Stimulated activated naive CD8-positive, alpha-beta T cell treated with anti-CD3 and anti-CD28 coated beads, Interleukin-15, Interleukin-2, amounts not matched to agents 100 U/mL and 50 U/mL, for 24 hours (primary cell): ENCODE data around the gene ANKS3.
"Not testable (repeated sequence)": the region's sequence is repeated elsewhere in the genome, so short reads cannot be mapped to it uniquely, and the experiment has no call there.

Source experiments
- ATAC-seq: fragments of 150-1000 bp; cut with Tn5 transposase; one replicate; pipeline ENCODE4 v1.10.0; 2021
- DNase-seq: peaks from one replicate; pipeline ENCODE4 v3.0.0; 2021

Gene ANKS3

DNA sequence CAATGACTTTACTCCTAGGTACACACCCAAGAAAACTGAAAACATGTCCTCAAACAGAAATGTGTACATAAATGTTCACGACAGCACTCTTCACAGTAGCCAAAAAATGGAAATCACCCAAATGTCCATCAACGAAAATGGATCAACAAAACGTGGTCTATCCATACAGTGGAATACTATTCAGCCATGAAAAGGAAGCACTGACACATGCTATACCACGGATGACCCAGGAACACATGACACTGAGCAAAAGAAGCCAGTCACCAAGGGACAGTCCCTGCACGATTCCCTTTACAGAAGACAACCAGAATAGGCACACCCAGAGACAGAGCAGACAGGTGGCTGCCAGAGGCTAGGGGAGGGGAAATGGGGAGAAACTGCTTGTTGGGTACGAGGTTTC, 21.6 kb upstream of the ANKS3 start:
- ATAC-seq (no peak), DNase-seq (no peak)

- ATAC-seq (no peak), DNase-seq (no peak)
Observed at GRCh38 chr16:4754865-4755264, 20.8 kb upstream of the ANKS3 start.

GRCh38 chr16:4753227-4753626, 19.2 kb upstream of the ANKS3 start:
- DNase-seq, result no peak
- ATAC-seq, result no peak

DNA sequence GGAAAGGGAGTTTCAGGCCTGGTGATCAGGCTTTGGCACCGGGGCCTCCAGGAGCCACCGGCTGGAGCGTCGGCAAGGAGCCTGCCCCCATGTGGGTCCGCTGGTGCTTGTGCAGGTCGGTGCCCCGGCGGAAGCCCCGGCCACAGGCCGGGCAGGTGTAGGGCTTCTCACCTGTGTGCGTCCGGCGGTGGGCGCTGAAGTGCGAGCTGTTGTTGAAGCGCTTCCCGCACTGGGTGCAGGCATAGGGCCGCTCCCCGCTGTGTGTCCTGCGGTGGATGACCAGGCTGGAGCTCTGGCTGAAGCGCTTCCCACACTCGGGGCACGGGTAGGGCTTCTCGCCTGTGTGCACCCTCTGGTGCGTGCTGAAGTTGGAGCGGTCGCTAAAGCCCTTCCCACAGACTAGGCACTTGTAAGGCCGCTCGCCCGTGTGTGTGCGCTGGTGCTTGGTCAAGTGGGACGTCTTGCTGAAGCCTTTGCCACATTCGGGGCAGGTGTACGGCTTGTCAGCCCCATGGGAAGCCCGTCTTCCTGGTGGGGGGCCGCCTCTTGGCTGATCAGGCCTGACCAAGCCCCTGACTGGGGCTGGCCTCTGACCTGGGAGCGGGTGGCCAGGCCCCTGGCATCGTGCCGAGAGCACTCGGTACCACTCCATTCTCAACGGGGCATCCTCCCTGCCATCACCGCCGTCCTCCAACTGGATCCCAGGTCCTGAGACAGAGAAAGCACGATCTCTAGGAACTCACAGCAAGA, 18.5 kb upstream of the ANKS3 start:
- ATAC-seq (no peak), DNase-seq (no peak)

DNA sequence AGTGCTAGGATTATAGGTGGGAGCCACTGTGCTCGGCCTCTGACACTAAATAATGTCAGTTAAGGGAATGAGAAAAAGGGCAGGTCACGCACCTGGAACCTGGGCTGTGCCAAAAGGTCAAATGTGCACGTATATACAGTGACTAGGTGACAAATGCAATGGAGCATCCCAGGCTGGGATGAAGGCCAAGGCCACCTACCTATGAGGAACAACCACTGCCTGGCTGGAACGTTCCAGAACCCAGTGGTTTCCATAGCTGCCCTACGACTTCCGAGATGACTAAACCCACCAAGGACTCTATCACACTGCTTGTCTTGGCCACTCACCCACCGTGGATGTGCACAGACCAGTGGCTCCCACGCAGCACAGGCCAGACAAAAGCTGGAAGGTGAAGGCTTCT, 16.8 kb upstream of the ANKS3 start:
- no peak for ATAC-seq

GRCh38 chr16:4749700-4750257, 15.7 kb upstream of the ANKS3 start:
- DNase-seq, result no peak
- ATAC-seq, result no peak

More for the DNA sequence above, 16.8 kb upstream of the ANKS3 start:
- DNase-seq, result no peak

- ATAC-seq, result no peak
Observed at GRCh38 chr16:4748682-4749411, 14.8 kb upstream of the ANKS3 start.

DNA sequence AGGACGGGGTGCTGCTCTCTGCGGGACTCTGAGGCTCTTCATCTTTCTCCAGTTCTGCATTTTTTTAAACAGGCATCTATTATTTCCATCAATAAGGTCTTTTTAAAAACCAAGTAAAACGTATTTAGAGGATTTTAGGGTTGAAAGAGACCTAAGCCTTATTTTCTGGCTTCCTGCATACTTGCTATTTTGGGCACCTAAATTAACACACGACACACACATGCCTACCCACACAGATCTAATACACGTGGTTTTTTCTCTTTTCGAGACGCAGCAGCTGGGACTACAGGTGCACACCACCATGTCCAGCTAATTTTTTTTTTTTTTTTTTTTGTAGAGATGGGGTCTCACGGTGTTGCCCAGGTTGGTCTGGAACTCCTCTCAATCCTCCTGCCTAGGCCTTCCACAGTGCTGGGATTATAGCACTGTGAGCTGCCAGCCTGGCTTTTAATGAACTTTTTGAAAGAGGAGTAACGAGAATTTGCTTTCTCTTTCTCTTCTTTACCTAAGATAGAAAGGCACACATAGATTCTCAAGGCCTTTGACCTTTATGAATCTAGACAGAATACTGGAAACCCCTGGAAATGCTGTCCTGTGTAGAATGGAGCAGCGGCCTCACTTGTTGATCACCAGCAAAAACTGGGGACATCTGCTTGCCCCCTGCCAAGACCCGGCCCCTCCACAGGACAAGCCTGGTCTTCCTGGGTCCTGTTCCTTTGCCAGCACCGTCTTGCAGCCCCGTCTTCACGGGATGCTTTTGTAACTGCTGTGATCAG, 14.0 kb upstream of the ANKS3 start:
- DNase-seq (no peak), ATAC-seq (no peak)

More at GRCh38 chr16:4748682-4749411, 14.8 kb upstream of the ANKS3 start:
- DNase-seq, result no peak

DNA sequence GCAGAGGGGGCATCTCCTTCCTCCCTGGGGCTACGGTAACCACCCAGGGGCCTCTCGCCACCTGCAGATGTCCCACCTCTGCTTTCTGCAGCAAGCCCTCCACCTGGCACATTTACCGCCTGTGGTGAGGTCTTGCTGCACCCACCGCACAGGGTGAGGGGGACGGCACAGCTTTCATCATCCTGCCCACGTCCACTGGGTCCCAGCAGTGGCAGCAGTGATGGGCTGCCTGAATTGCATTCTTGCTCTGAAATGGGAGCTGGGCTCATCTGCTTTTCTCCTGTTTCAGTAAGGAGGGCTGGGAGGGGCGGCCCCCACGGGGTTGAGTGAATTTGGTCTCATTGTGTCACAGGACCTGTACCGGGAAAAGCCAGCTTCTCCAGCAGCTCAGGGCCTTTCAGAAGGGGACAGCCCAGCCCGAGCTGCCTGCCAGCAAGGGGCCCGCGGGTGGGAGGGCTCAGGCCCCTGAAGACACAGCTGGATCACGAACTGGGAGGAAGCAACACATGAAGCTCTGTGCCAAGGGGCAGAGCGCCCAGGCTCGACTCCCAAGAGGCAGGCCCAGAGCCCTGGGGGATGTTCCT, 13.0 kb upstream of the ANKS3 start:
- no peak for DNase-seq
- no peak for ATAC-seq

DNA sequence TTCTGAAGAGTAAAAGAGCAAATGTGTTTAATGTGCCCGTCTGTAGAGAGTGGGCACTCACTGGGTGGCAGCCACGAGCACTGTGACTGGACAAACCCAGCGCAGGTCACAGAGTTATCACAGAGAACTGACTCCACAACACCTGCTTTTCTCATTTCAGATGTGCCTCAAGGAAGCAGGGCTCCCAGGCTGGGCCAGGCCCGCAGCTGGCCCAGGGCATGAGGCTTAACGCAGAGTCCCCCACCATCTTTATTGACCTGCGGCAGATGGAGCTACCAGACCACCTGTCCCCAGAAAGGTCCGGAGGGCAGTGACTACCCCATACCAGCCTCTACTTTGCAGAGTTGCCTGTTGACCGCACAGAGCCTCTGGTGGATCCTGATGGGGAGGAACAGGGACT, 12.1 kb upstream of the ANKS3 start:
- no peak for DNase-seq

DNA sequence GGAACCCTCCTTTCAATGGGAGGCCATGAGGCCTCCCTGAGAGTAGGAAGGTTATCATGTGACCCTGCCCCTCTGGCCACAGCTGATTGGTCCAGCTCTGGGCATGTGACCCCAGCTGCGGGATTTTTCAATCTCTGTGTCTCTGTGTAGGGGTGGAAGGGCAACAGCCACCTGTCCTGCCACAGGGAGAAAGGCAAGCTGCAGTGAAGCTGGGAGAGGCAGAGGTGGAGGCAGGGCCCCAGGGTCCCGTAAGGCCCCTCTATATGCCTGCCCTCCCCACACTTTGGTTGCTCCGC, 11.2 kb upstream of the ANKS3 start:
- ATAC-seq (no peak), DNase-seq (no peak)

More for the DNA sequence above, 12.1 kb upstream of the ANKS3 start:
- ATAC-seq, result no peak

- ATAC-seq, result no peak
- no peak for DNase-seq
Observed at GRCh38 chr16:4744555-4745273, 10.6 kb upstream of the ANKS3 start.

- no peak for ATAC-seq
Observed at GRCh38 chr16:4743226-4743878, 9.3 kb upstream of the ANKS3 start.

DNA sequence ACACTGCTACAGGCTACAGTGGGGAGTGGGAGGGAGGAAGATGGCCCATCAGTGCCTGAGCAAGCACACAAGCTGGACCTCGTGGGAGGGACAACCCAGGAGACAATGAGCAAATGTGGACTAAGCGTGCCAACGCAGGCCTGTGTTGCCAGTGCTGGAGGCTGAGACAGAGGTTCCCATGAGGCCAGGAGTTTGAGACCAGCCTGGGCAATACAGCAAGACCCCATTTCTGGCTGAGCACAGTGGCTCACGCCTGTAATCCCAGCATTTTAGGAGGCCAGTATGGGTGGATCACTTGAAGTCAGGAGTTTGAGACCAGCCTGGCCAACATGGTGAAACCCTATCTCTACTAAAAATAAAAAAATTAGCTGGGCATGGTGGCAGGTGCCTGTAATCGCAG, 4.3 kb upstream of the ANKS3 start:
- ATAC-seq, DNase-seq: not testable (repeated sequence)

More at GRCh38 chr16:4743226-4743878, 9.3 kb upstream of the ANKS3 start:
- DNase-seq, result no peak

DNA sequence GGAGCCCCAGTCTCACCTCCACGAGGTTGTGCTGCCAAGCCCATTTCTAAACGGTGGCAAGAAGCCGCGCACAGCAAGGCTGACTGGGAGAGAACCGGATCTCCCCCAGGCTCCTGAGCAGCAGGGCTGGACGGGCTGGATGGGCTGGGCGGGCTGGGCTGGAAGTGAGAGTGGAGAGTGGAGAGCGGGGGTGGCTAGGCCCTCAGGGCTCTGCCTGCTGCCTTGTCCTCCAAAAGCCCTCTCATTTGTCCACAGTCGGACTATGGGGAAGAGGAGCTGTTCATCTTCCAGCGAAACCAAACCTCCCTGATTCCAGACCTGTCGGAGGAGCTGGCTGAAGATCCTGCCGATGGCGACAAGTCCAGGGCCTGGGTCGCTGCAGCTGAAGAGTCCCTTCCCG, 3.5 kb upstream of the ANKS3 start:
- no peak for DNase-seq
- no peak for ATAC-seq

- no peak for DNase-seq
- ATAC-seq, result no peak
Observed at GRCh38 chr16:4736546-4736945, 2.5 kb upstream of the ANKS3 start.

GRCh38 chr16:4734730-4735535, 862 bp upstream of the ANKS3 start:
- ATAC-seq, result peak; percentile 77
- DNase-seq, result peak; percentile 97

GRCh38 chr16:4733747-4734062, 366 bp downstream of the ANKS3 start:
- peak; percentile 48 for DNase-seq
- no peak for ATAC-seq

DNA sequence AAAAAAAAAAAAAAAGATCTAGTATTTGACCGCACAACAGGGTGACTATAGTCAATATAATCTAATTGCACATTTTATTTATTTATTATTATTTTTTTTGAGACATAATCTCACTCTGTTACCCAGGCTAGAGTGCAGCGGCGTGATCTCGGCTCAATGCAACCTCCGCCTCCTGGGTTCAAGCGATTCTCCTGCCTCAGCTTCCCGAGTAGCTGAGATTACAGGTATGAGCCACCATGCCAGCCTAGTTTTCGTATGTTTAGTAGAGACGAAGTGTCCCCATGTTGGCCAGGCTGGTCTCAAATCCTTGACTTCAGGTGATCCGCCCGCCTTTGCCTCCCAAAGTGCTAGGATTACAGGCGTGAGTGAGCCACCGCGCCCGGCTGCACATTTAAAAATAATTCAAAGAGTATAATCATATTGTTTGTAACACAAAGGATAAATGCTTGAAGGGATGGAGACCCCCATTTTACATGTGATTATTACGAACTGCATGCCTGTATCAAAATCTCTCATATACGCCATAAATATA, 794 bp downstream of the ANKS3 start:
- no peak for ATAC-seq

DNA sequence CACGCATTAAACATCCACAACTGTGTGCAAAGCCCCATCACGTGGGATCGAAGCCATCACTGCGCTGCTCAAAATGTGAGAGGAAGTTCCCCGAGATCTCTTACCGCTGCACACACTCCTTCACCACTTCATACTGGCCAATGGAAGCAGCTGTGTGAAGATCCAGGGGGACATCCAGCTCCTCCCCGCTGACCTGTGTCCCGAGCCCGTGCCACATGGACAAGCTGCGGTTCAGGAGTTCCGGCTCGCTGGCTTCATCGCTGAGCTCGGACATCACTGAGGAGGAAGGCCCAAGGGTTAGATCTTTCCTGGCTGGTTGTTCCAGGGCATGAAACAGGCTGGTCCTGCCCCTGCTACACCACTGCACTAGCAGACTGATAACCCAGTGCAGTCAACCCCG, 4.2 kb downstream of the ANKS3 start:
- DNase-seq (no peak), ATAC-seq (no peak)

More for the DNA sequence above, 794 bp downstream of the ANKS3 start:
- DNase-seq, result no peak
